Neural progenitor cell (in vitro differentiated cells): ENCODE results near the gene SV2B.
A peak's percentile ranks its signal among the peaks of the same experiment; 100 is the strongest.

Experiments used
- EZH2 ChIP-seq: fragments of 200-600 bp; sonication (generic); IDR thresholded peaks from 2 replicates; pipeline ENCODE4 v1.6.1; 2017; ENCODE audit warnings: antibody characterized with exemption, mild to moderate bottlenecking, moderate library complexity
- EZH2phosphoT487 ChIP-seq: fragments of 200-600 bp; sonication (generic); IDR thresholded peaks from 2 replicates; pipeline ENCODE4 v1.6.1; 2017; ENCODE audit warnings: antibody characterized with exemption
- TF ChIP-seq, protein P1 (sequence below): fragments of 200-600 bp; sonication (generic); IDR thresholded peaks from 2 replicates; pipeline ENCODE4 v1.5.1; 2017; ENCODE audit warnings: antibody characterized with exemption, mild to moderate bottlenecking

DNA sequence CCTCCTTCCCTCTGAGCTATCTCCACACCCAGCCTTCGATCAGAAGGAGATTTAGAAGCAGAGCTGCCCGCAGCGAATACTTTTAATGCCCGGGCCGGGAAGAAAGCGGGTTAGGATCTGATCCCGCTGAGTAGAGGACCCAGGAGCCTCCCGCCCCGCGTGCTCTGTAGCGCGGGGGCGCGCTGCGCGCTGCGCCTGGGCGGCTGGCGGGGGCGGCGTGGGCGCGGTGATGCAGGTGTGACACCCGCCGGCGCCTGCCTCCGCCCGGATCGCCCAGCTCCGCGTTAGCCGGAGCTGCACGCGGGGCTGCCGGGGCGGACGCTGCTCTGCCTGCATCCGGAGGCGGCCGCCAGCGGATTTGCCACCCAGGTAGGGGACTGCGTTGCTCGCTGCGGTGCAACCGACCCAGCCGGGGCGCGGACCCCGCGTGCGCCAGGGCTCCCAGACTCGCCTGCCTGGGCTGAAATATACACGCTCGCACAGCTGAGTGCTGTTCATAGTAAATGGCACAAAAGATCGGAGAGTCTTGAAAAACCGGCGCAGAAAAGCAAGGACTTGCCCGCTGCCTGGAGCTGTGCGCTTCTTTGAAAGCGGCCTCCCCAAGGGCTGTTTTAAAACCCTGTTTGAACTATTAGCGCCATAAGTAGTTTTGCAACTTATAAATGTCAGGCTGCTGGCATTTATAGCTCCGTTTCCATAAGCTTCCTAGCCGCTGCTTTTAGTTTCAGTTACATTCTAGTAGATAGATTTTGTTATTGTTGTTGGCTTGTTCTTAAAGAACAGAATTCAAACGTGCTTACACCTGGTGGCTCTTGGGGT is at the start of gene SV2B:
- TF ChIP-seq, protein P1, sequence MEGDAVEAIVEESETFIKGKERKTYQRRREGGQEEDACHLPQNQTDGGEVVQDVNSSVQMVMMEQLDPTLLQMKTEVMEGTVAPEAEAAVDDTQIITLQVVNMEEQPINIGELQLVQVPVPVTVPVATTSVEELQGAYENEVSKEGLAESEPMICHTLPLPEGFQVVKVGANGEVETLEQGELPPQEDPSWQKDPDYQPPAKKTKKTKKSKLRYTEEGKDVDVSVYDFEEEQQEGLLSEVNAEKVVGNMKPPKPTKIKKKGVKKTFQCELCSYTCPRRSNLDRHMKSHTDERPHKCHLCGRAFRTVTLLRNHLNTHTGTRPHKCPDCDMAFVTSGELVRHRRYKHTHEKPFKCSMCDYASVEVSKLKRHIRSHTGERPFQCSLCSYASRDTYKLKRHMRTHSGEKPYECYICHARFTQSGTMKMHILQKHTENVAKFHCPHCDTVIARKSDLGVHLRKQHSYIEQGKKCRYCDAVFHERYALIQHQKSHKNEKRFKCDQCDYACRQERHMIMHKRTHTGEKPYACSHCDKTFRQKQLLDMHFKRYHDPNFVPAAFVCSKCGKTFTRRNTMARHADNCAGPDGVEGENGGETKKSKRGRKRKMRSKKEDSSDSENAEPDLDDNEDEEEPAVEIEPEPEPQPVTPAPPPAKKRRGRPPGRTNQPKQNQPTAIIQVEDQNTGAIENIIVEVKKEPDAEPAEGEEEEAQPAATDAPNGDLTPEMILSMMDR, result no peak
- TF ChIP-seq EZH2, result peak; percentile 91
- peak; percentile 88 for TF ChIP-seq EZH2phosphoT487
